GM12875 (cell line): Measurements from ENCODE around the gene HOXC11.

Experiments
- H3K4me3 ChIP-seq: one replicate; pipeline ENCODE4 v1.5.1; 2011; ENCODE audit warnings: low read depth, low read length, control low read depth
- TF ChIP-seq, protein P1 (sequence below): IDR thresholded peaks from 2 replicates; pipeline ENCODE4 v1.5.1; 2011; ENCODE audit warnings: low read depth, mild to moderate bottlenecking, control low read depth, inconsistent platforms, low read length, moderate library complexity, borderline replicate concordance; ENCODE audit not compliant: insufficient read depth

The HOXC11 gene

DNA sequence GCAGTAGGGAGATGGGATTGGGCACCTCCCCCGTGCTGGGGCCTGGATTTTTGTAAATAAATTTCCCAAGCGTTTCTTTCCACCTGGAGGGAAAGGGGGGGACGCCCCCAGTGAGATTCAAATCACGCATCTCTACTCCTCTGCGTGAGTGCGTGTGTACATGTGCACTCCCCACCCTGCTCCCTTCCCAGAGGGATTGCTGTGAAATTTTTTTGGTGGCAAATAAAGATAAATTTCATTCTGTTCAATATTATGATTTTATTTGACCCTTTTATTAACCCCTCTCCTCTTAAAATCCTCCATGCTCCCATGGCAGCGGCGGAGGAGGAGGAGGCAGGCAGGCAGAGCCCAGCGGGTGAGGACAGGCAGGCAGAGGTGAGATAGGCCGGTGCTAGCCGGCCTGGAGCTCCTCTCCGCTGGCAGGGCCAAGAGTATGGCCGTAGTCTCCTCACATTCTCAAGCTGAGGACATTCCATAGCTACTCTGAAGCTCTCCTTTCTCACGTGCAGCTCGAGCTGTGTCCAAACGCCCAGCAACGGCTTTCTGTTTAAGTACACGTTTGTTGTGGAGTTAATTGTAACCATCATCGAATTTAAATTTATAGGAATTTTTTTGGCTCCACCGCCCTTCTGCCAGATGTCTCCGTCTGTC is 3.4 kb downstream of the HOXC11 start:
- TF ChIP-seq, protein P1, sequence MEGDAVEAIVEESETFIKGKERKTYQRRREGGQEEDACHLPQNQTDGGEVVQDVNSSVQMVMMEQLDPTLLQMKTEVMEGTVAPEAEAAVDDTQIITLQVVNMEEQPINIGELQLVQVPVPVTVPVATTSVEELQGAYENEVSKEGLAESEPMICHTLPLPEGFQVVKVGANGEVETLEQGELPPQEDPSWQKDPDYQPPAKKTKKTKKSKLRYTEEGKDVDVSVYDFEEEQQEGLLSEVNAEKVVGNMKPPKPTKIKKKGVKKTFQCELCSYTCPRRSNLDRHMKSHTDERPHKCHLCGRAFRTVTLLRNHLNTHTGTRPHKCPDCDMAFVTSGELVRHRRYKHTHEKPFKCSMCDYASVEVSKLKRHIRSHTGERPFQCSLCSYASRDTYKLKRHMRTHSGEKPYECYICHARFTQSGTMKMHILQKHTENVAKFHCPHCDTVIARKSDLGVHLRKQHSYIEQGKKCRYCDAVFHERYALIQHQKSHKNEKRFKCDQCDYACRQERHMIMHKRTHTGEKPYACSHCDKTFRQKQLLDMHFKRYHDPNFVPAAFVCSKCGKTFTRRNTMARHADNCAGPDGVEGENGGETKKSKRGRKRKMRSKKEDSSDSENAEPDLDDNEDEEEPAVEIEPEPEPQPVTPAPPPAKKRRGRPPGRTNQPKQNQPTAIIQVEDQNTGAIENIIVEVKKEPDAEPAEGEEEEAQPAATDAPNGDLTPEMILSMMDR, result no peak
- no peak overlapping the region for H3K4me3 ChIP-seq

- TF ChIP-seq, protein P1, result no peak
- no peak overlapping the region for H3K4me3 ChIP-seq
Measured at GRCh38 chr12:53976823-53977595, 4.1 kb downstream of the HOXC11 start.

DNA sequence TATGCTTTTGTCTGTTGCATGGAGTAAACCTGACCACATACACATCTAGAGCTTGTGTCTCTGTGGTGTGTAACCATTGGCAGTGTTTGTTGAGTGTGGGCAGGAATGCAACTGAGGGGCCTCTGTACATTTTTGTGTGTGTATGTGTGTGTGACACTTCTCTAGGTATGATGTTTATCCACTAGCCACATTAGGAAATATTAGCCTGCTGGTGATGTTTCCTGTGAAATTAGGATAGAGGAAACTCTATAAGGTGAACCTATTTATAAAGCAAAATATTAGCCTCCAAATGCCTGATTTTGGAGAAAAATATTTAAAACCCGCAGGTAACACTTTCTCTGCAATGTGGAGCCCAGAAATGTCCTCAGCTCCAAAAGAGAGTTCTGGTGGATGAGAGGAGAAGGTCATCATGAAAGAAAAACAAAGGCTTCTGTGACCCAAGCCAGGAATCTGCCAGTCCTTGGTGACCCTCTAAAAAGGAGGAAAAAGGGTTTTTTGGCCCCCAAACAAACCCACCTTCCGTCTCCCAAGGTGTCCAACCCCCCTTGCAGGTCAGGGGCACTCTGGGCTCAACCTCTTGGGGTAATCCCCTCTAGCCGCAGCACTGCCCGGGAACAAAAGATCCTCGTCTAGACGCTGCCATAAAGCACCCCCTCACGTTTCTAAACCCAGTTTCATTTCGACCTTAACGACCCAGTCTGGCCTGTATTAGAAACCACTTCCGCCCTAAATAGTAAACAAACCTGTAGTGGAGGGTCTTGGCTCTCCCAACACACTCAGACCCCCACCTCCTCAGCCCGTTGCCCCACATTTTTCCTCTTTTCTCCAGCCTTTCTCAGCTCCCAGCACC is 4.9 kb downstream of the HOXC11 start:
- TF ChIP-seq, protein P1, result no peak

DNA sequence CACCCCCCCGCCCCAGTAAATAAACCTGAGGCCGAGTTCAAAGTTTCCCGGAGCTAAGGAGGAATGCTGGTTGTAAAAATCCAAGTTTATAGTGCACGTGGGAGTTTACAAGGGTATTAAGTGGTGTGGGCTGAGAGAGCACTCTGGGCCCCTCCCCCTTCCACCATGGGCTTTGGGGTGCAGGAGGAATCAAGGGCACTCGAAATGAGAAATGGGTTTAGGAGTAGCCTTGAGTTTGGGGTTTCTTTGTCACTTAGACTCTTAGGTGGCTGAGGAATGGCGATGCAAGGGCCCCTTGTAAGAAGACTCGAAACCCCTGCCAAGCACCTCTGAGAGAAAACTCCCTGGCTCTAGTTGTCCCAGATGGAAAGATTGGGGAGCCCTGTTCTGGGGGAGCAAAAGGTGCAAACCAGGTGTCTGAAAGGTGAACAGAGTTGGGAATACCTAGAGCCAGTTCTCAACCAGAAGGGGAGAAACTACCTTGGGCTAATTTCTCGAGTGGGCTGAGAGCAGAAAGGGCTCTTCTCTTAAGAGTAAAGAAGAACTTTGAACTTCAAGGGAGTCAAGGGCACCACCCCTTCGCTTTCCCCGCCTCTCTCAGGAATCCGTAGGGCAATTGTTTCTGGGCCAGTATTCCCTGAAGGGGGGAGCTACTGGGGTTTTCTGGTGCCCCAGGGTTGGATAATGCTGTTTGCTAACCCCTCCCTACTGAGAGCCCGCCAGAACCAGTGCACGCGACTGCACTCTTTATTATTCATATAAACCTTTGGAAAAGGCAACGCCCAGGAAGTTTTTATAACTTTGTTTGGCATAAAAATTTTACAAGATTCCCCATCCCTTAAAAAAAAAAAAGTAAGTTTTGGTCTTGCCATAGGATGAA is 5.8 kb downstream of the HOXC11 start:
- TF ChIP-seq, protein P1, result no peak
- H3K4me3 ChIP-seq, result no peak overlapping the region

More for the DNA sequence above, 4.9 kb downstream of the HOXC11 start:
- no peak overlapping the region for H3K4me3 ChIP-seq

- no peak overlapping the region for H3K4me3 ChIP-seq
- TF ChIP-seq, protein P1, result no peak
Measured at GRCh38 chr12:53980104-53980801, 7.3 kb downstream of the HOXC11 start.

GRCh38 chr12:53980802-53981496 is 8.0 kb downstream of the HOXC11 start:
- H3K4me3 ChIP-seq, result no peak overlapping the region
- TF ChIP-seq, protein P1, result no peak
